Prostate gland (tissue), 2 donors: Measurements from ENCODE around the gene NTNG2. TPM values are rescaled to one million over a fixed set of nuclear protein-coding genes. Genes with fewer than 3 reads are reported as not detected.

Experiments
- DNase-seq: peaks from one replicate; pipeline ENCODE4 v3.0.0-alpha.2; 2019; ENCODE audit warnings: low spot score
- H3K27ac ChIP-seq, 2 donors: fragments of 200-600 bp; sonication (generic); 2 replicates each; pipeline ENCODE4 v1.5.1; 2017 to 2019
- H3K27me3 ChIP-seq: fragments of 200-600 bp; sonication (generic); replicated peaks from 2 replicates; pipeline ENCODE4 v1.5.1; 2019; ENCODE audit not compliant: insufficient read depth
- H3K36me3 ChIP-seq, 2 donors: fragments of 200-600 bp; sonication (generic); 1 replicate in 1 of 2; 2 replicates in 1 of 2; pipeline versions ENCODE4 v1.5.1 to v1.8.1; 2017 to 2019
- H3K4me1 ChIP-seq: fragments of 200-600 bp; sonication (generic); replicated peaks from 2 replicates; pipeline ENCODE4 v1.5.1; 2019
- H3K4me3 ChIP-seq, 2 donors: fragments of 200-600 bp; sonication (generic); 2 replicates each; pipeline ENCODE4 v1.5.1; 2017 to 2019
- H3K9me3 ChIP-seq: fragments of 200-600 bp; sonication (generic); 2 replicates; pipeline ENCODE4 v1.5.1; 2017
- CTCF ChIP-seq, 4 experiments: fragments of 200-600 bp in 2 of 4; fragments of 450-650 bp in 2 of 4; sonication (generic) in 2 of 4; IDR thresholded peaks; 1 replicate in 3 of 4; 2 replicates in 1 of 4; pipeline ENCODE4 v1.5.1; 2016 to 2019; ENCODE audit warnings: antibody characterized with exemption in 4 of 4, mild to moderate bottlenecking in 2 of 4, moderate library complexity in 2 of 4
- POLR2A ChIP-seq: fragments of 450-650 bp; IDR thresholded peaks from one replicate; pipeline ENCODE4 v1.6.1; 2016; ENCODE audit warnings: antibody characterized with exemption, mild to moderate bottlenecking
- POLR2AphosphoS5 ChIP-seq: sonication (generic); formaldehyde crosslinking; IDR thresholded peaks from one replicate; pipeline ENCODE4 v1.6.1; 2017; ENCODE audit warnings: antibody characterized with exemption
- WGBS: methylation state at CpG from one replicate; pipeline ENCODE4 v1.1.5; 2018; 5-methylcytosine and 5-hydroxymethylcytosine counted together
- intact Hi-C: fragments of 100-400 bp; cut with DNase I; formaldehyde crosslinking; loops from one replicate; pipeline ENCODE4 v1.14.2; 2022
- total RNA-seq, 2 donors: library from RNA; depleted of rRNA; stranded (reverse); fragments of >200 nt; gene quantifications; one replicate each; pipeline ENCODE4 v1.1.0, GENCODE V29; 2016

Gene NTNG2
- total RNA-seq: 10 to 100 TPM; 12.7 to 37.4 TPM

- H3K4me1 ChIP-seq: peaks cover 11% of the 10 kb centered on the region
- H3K36me3 ChIP-seq: no peaks in the 10 kb centered on the region
- TF ChIP-seq POLR2A (no peak), CTCF (IDR thresholded peaks at IDR 0.05) (no peak), POLR2AphosphoS5 (no peak)
- DNase-seq: no peak
- peak within 1 kb of the TSS in 1 of 2 donors; percentile 66 for H3K27ac ChIP-seq
- WGBS: 1% methylated on average over 33 of the region's 67 CpGs
- H3K4me3 ChIP-seq: peak within 1 kb of the TSS; percentile 53 to 57
- intact Hi-C loops: no loop called here
- no peaks in the 10 kb centered on the region for H3K27me3 ChIP-seq
- H3K9me3 ChIP-seq: no peaks in the 10 kb centered on the region
These were observed at the start of gene NTNG2 for GRCh38 chr9:132161743-132162184. NTNG2 (plus strand) TSS chr9:132162058; CDS start chr9:132166832, 4,774 bp downstream.

GRCh38 chr9:132114102-132114707 is 47.7 kb upstream of the NTNG2 start:
- Histone ChIP-seq H3K27ac (no peak overlapping the region), H3K27me3 (no peaks in the 10 kb centered on the region), H3K4me3 (no peak overlapping the region), H3K4me1 (no peaks in the 10 kb centered on the region), H3K9me3 (no peaks in the 10 kb centered on the region), H3K36me3 (no peaks in the 10 kb centered on the region)
- intact Hi-C loops: no loop called here
- WGBS: 25% methylated on average over 18 of the region's 18 CpGs
- peak; percentile 42 for DNase-seq
- no peak for TF ChIP-seq POLR2AphosphoS5
- TF ChIP-seq POLR2A: no peak
- no peak for TF ChIP-seq CTCF (IDR thresholded peaks at IDR 0.05)

GRCh38 chr9:132116583-132116982 is 45.3 kb upstream of the NTNG2 start:
- intact Hi-C loops: no loop called here
- H3K9me3 ChIP-seq: no peaks in the 10 kb centered on the region
- H3K27ac ChIP-seq: no peak overlapping the region
- TF ChIP-seq POLR2AphosphoS5 (no peak), CTCF (IDR thresholded peaks at IDR 0.05) (no peak), POLR2A (no peak)
- no peaks in the 10 kb centered on the region for H3K36me3 ChIP-seq
- no peak overlapping the region for H3K4me3 ChIP-seq
- 55% methylated on average over 3 of the region's 3 CpGs for WGBS
- DNase-seq: no peak
- H3K4me1 ChIP-seq: no peaks in the 10 kb centered on the region
- no peaks in the 10 kb centered on the region for H3K27me3 ChIP-seq

- Histone ChIP-seq H3K9me3 (no peaks in the 10 kb centered on the region), H3K4me1 (no peaks in the 10 kb centered on the region), H3K27ac (no peak overlapping the region), H3K27me3 (no peaks in the 10 kb centered on the region), H3K4me3 (no peak overlapping the region), H3K36me3 (no peaks in the 10 kb centered on the region)
- DNase-seq: no peak
- 82% methylated on average over 3 of the region's 3 CpGs for WGBS
- TF ChIP-seq POLR2A (no peak), POLR2AphosphoS5 (no peak), CTCF (IDR thresholded peaks at IDR 0.05) (no peak)
- intact Hi-C loops: no loop called here
These were observed 44.2 kb upstream of the NTNG2 start for GRCh38 chr9:132117694-132118093.

GRCh38 chr9:132121021-132121420 is 40.8 kb upstream of the NTNG2 start:
- Histone ChIP-seq H3K27ac (no peak overlapping the region), H3K9me3 (no peaks in the 10 kb centered on the region), H3K4me3 (no peak overlapping the region), H3K27me3 (no peaks in the 10 kb centered on the region), H3K4me1 (no peaks in the 10 kb centered on the region), H3K36me3 (no peaks in the 10 kb centered on the region)
- no peak for DNase-seq
- intact Hi-C loops: no loop called here
- TF ChIP-seq POLR2A (no peak), POLR2AphosphoS5 (no peak), CTCF (IDR thresholded peaks at IDR 0.05) (no peak)
- WGBS: 92% methylated on average over 2 of the region's 2 CpGs
